Vagina (tissue), 2 donors: ENCODE measurements around the gene HSPH1. TPM values are rescaled to one million over a fixed set of nuclear protein-coding genes. Genes with fewer than 3 reads are reported as not detected.

ENCODE experiments used
- DNase-seq, 2 donors: peaks; one replicate each; pipeline ENCODE4 v3.0.0-alpha.2; 2017; ENCODE audit errors: extremely low spot score in 2 of 2
- H3K27ac ChIP-seq: fragments of 200-600 bp; sonication (generic); one replicate; pipeline ENCODE4 v1.5.1; 2019
- H3K27me3 ChIP-seq: fragments of 200-600 bp; sonication (generic); one replicate; pipeline ENCODE4 v1.5.1; 2019
- H3K36me3 ChIP-seq, 2 donors: fragments of 200-600 bp; sonication (generic); one replicate each; pipeline ENCODE4 v1.5.1; 2017 to 2019
- H3K4me1 ChIP-seq: fragments of 200-600 bp; sonication (generic); one replicate; pipeline ENCODE4 v1.5.1; 2019
- H3K4me3 ChIP-seq, 2 donors: fragments of 200-600 bp; sonication (generic); 1 replicate in 1 of 2; 2 replicates in 1 of 2; pipeline ENCODE4 v1.5.1; 2016 to 2019
- H3K9me3 ChIP-seq: fragments of 200-600 bp; sonication (generic); one replicate; pipeline ENCODE4 v1.5.1; 2019
- POLR2A ChIP-seq, 2 donors: fragments of 450-650 bp; IDR thresholded peaks; one replicate each; pipeline ENCODE4 v1.6.1; 2017; ENCODE audit warnings: antibody characterized with exemption in 2 of 2, mild to moderate bottlenecking in 2 of 2, moderate library complexity in 2 of 2
- POLR2AphosphoS5 ChIP-seq, 2 donors: sonication (generic); formaldehyde crosslinking; IDR thresholded peaks; one replicate each; pipeline ENCODE4 v1.9.0; 2017; ENCODE audit warnings: antibody characterized with exemption in 2 of 2, mild to moderate bottlenecking in 2 of 2, low read depth in 1 of 2; ENCODE audit not compliant: insufficient read depth in 1 of 2
- intact Hi-C: fragments of 100-400 bp; cut with DNase I; formaldehyde crosslinking; loops from one replicate; pipeline ENCODE4 v1.15.1; 2023
- total RNA-seq: library from RNA; depleted of rRNA; stranded (reverse); fragments of >200 nt; gene quantifications from one replicate; pipeline ENCODE4 v1.2.3, GENCODE V29; 2016
- TF ChIP-seq, protein P1 (sequence below), 3 experiments: fragments of 450-650 bp in 2 of 3; fragments of 200-600 bp in 1 of 3; sonication (generic) in 1 of 3; IDR thresholded peaks; one replicate each; pipeline ENCODE4 v1.5.1; 2017 to 2019; ENCODE audit warnings: antibody characterized with exemption in 3 of 3, mild to moderate bottlenecking in 2 of 3, moderate library complexity in 2 of 3

The HSPH1 gene
- total RNA-seq, 1 donor from 2014 or later = 75.4 TPM

DNA sequence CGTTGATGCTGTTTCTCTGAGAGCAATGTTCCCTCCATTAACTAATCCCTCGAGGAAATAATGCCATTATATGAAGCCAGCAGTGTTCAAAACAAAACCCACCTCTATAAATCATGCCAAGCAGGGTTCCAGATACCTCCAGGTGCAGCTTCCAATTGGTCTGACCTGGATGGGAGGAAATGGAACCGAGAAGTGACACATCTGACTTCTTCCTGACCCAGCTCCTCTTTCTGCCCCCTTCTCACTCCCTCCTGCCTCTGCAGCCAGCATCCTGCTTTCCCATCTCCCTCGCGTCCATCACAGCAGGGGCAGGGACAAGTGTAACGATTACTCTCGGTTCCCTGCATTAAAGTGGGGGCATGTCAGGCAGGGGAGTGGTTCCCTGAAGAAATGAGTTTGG, 37.5 kb downstream of the HSPH1 start:
- intact Hi-C loops = no loop called here
- DNase-seq = peak in 1 of 2 donors; percentile 67

DNA sequence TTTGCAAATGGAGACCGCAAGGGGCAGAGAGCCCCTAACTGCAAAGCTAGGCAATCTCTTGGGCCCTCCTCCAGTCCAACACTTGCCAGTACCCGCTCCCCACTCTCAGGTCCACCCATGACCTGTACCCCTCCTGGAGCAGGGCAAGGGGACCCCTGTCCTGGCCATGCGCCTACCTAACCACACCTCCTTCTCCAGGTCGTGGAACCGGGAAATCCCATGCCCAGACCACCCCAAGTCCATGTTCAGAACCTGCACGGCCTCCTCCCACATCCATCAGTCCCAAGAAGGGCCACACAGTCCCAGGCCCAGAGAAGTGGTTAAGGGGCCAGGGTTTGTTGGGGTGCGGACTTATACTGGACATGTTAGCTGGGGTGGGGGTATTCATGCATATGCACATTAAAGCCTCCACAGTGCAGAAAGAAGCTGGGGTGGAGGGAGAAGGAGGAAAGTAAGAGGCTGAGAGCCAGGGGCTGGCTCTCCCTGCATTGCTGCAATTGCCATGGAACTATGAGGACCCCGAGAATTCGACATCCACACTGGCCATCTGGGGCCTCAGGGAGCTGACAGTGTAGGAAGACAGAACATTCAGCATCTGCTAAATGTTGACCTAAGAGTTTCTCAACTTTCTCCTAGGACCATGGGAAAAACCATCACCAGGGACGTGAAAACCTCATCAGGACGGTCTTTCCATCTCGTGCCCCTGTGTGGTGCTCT, 39.0 kb downstream of the HSPH1 start:
- intact Hi-C loops = no loop called here
- Histone ChIP-seq H3K9me3 (no peaks in the 10 kb centered on the region), H3K27ac (no peak overlapping the region), H3K36me3 (no peaks in the 10 kb centered on the region), H3K27me3 (no peaks in the 10 kb centered on the region), H3K4me3 (no peak overlapping the region), H3K4me1 (peaks cover 7% of the 10 kb centered on the region)
- peak in 1 of 2 donors; percentile 83 for DNase-seq
- TF ChIP-seq POLR2AphosphoS5 (IDR thresholded peaks at IDR 0.05; ENCODE audit: insufficient read depth in 1 of 2, low read depth in 1 of 2) = no peak
- TF ChIP-seq, protein P1, sequence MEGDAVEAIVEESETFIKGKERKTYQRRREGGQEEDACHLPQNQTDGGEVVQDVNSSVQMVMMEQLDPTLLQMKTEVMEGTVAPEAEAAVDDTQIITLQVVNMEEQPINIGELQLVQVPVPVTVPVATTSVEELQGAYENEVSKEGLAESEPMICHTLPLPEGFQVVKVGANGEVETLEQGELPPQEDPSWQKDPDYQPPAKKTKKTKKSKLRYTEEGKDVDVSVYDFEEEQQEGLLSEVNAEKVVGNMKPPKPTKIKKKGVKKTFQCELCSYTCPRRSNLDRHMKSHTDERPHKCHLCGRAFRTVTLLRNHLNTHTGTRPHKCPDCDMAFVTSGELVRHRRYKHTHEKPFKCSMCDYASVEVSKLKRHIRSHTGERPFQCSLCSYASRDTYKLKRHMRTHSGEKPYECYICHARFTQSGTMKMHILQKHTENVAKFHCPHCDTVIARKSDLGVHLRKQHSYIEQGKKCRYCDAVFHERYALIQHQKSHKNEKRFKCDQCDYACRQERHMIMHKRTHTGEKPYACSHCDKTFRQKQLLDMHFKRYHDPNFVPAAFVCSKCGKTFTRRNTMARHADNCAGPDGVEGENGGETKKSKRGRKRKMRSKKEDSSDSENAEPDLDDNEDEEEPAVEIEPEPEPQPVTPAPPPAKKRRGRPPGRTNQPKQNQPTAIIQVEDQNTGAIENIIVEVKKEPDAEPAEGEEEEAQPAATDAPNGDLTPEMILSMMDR (IDR thresholded peaks at IDR 0.05) = no peak
- no peak for TF ChIP-seq POLR2A (IDR thresholded peaks at IDR 0.05)

More for the DNA sequence above, 37.5 kb downstream of the HSPH1 start:
- Histone ChIP-seq H3K27ac (no peak overlapping the region), H3K9me3 (no peaks in the 10 kb centered on the region), H3K4me1 (peaks cover 7% of the 10 kb centered on the region), H3K4me3 (no peak overlapping the region), H3K36me3 (no peaks in the 10 kb centered on the region), H3K27me3 (no peaks in the 10 kb centered on the region)
- no peak for TF ChIP-seq POLR2AphosphoS5 (IDR thresholded peaks at IDR 0.05; ENCODE audit: insufficient read depth in 1 of 2, low read depth in 1 of 2)

DNA sequence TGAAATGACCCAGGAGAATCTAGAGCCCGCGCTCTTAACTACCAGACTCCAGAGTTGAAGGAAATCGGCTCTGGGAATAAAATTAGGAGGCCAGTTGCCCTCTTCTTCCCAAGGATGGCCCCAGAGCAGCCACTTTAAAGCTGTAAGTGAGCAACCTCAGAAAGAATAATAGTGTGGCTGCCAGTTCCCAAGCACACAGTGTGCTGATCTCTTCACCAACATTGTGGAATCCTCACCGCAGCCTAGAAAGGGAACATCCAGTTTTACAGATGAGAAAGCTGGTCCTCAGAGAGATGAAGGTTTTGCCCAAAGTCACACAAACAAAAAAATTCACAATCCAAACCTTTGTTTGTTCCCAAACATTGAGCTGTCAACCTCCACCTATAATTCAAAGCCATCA, 39.6 kb downstream of the HSPH1 start:
- Histone ChIP-seq H3K9me3 (no peaks in the 10 kb centered on the region), H3K27me3 (no peaks in the 10 kb centered on the region), H3K4me1 (peaks cover 7% of the 10 kb centered on the region), H3K4me3 (no peak overlapping the region), H3K36me3 (no peaks in the 10 kb centered on the region), H3K27ac (no peak overlapping the region)
- no peak for DNase-seq
- no peak for TF ChIP-seq POLR2AphosphoS5 (IDR thresholded peaks at IDR 0.05; ENCODE audit: insufficient read depth in 1 of 2, low read depth in 1 of 2)
- TF ChIP-seq, protein P1 (IDR thresholded peaks at IDR 0.05) = no peak
- TF ChIP-seq POLR2A (IDR thresholded peaks at IDR 0.05) = no peak
- intact Hi-C loops = no loop called here

DNA sequence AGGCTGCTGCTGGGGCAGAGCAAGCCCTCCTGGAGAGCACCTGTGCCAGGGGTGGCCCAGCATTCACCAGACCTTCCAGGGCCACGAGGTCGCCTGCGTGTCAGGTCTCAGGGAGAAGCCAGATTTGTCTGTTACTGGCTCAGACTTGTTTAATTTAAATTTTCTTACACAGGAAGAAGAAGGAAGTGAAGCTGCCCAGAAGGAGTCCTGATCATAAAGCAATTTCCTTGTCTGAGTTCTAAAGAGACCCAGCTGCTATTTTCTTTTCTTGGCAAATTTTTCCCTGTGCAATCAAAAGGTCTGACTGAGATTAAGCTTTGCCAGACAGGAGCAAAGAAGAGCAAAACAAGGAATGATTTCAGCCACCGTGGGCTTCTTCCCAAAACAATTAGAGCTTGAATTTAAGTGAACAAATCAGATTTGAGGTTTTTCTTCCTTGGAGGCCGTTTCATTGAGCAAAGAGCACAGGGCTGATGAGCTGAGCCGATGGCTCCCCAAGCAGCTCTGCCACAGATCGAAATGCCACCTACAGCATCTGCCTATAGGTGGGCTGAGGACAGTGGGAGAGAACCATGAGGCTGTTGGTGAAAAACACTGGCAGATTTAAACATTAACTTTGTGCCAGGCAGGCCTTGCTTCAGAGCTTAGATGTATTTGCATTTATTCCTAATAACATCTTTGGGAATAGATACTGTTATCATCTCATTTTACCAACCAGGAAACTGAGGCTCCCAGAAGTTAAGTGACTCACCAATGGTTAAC, 40.1 kb downstream of the HSPH1 start:
- Histone ChIP-seq H3K4me1 (peaks cover 7% of the 10 kb centered on the region), H3K27ac (no peak overlapping the region), H3K36me3 (no peaks in the 10 kb centered on the region), H3K27me3 (no peaks in the 10 kb centered on the region), H3K9me3 (no peaks in the 10 kb centered on the region), H3K4me3 (no peak overlapping the region)
- peak in 1 of 2 donors; percentile 65 for DNase-seq
- TF ChIP-seq POLR2AphosphoS5 (IDR thresholded peaks at IDR 0.05; ENCODE audit: insufficient read depth in 1 of 2, low read depth in 1 of 2) = no peak
- TF ChIP-seq POLR2A (IDR thresholded peaks at IDR 0.05) = no peak
- TF ChIP-seq, protein P1 (IDR thresholded peaks at IDR 0.05) = no peak
- intact Hi-C loops = no loop called here

DNA sequence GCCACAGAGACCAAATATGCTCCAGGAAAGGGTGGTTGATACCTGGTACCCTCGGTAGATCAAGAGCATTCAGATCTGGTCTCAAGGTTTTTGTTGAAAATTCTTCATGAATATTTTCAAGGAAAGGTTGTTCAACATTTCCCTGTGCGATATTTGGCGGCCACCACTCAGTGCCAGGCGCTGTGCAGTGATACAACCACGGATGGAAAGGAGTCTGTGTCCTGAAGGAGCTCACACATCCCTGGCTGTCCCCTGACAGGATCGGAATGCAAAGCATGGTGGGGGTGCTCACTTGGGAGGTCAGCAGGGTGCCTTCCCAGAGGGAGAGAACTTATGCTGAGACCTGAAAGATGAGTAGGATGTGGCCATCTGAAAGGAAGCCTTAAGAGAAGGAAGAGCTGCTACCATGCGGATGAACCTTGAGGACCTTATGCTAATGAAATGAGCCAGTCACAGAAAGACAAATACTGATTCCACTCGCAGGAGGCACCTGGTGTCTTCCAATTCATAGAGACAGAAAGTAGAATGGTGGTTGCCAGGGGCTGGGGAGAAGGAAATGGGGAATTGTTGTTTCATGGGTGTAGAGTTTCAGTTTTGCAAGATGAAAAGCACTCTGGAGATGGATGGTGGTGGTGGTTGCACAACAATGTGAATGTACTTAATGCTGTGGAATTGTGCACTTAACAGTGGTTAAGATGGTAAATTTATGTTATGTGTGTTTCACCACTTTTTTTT, 41.6 kb downstream of the HSPH1 start:
- intact Hi-C loops = no loop called here
- H3K4me1 ChIP-seq = peaks cover 7% of the 10 kb centered on the region
- H3K27me3 ChIP-seq = no peaks in the 10 kb centered on the region
- no peak overlapping the region for H3K27ac ChIP-seq
- peak in 1 of 2 donors; percentile 44 for DNase-seq
- TF ChIP-seq, protein P1 (IDR thresholded peaks at IDR 0.05) = no peak
- no peak for TF ChIP-seq POLR2A (IDR thresholded peaks at IDR 0.05)
- TF ChIP-seq POLR2AphosphoS5 (IDR thresholded peaks at IDR 0.05; ENCODE audit: insufficient read depth in 1 of 2, low read depth in 1 of 2) = no peak
- no peaks in the 10 kb centered on the region for H3K36me3 ChIP-seq
- no peaks in the 10 kb centered on the region for H3K9me3 ChIP-seq
- H3K4me3 ChIP-seq = no peak overlapping the region
